COLO829 (cell line): ENCODE measurements around the gene PLCXD1.
"Not testable (repeated sequence)": the region's sequence is repeated elsewhere in the genome, so short reads cannot be mapped to it uniquely, and the experiment has no call there.

Experiments
- DNase-seq: peaks from one replicate; pipeline ENCODE4 v3.0.0; 2012; ENCODE audit warnings: low spot score

PLCXD1 gene

GRCh38 chrX:351324-351641, 70.1 kb downstream of the PLCXD1 start:
- DNase-seq = not testable (repeated sequence)

- DNase-seq = no peak
These were observed 70.6 kb downstream of the PLCXD1 start for GRCh38 chrX:351736-352135.

GRCh38 chrX:352181-352580, 71.0 kb downstream of the PLCXD1 start:
- DNase-seq = no peak

GRCh38 chrX:352582-353314, 71.6 kb downstream of the PLCXD1 start:
- DNase-seq = no peak
